HFFc6 (cell line): ENCODE measurements around the gene NEK7. TPM values are rescaled to one million over a fixed set of nuclear protein-coding genes. Genes with fewer than 3 reads are reported as not detected.

ENCODE experiments used
- DNase-seq: peaks from one replicate; pipeline ENCODE4 v3.0.0-alpha.2; 2018
- H3K27ac Mint-ChIP-seq: 2 replicates; pipeline ENCODE4 v1.8.0; 2020; ENCODE audit warnings: mild to moderate bottlenecking, mixed read lengths
- H3K27me3 Mint-ChIP-seq: 2 replicates; pipeline ENCODE4 v1.8.0; 2021; ENCODE audit warnings: mild to moderate bottlenecking, moderate library complexity, mixed read lengths; ENCODE audit not compliant: insufficient read depth
- H3K36me3 Mint-ChIP-seq: 2 replicates; pipeline ENCODE4 v1.8.0; 2021; ENCODE audit warnings: low read depth, mixed read lengths
- H3K4me1 Mint-ChIP-seq: 2 replicates; pipeline ENCODE4 v1.8.0; 2020; ENCODE audit warnings: low read depth, mixed read lengths
- H3K4me3 Mint-ChIP-seq: 2 replicates; pipeline ENCODE4 v1.8.0; 2020; ENCODE audit warnings: mild to moderate bottlenecking, moderate library complexity, mixed read lengths
- H3K9me3 Mint-ChIP-seq: 2 replicates; pipeline ENCODE4 v1.8.0; 2020; ENCODE audit warnings: mild to moderate bottlenecking, mixed read lengths
- total RNA-seq, 6 experiments: library from RNA; stranded (reverse); fragmentation: NEBNext Ultra II Directional; extraction: Animal tissue kit (Norgen Biotek cat#: 25700); gene quantifications; 2 replicates in 1 of 6; 3 replicates in 5 of 6; pipeline ENCODE4 v1.2.3, GENCODE V29; 2021
- TF ChIP-seq, protein P1 (sequence below): fragments of 200-600 bp; sonication (generic); IDR thresholded peaks from 2 replicates; pipeline ENCODE4 v1.5.0; 2021; ENCODE audit warnings: antibody characterized with exemption, mild to moderate bottlenecking

The NEK7 gene
- total RNA-seq, 6 experiments from 2014 or later, result 452 to 692 (median 485) TPM

DNA sequence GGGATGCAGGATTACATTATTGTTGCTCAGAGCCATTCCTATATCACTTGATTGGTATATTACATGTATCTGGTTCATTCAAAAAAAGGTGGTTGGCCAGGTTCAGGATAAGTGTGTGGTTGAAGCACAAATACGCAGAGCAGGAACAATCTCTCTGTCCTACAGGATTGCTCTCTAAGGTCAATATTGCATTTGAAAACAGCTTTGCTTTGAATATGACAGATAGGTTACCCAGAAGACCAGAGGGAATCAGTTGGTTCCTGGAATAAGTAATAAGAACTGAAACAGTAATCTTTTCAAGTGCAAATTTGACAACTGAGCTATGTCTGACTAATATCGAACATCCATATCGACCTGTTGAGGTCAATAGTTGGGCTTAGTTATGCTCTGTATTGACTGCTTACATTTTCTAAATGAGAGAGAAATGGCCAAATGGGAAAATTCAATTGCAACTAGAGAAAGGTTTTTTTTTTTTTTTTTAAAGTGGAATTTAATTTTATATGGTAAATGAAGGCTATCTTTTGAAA lies 206.9 kb downstream of the NEK7 start:
- no peak for DNase-seq
- TF ChIP-seq, protein P1, sequence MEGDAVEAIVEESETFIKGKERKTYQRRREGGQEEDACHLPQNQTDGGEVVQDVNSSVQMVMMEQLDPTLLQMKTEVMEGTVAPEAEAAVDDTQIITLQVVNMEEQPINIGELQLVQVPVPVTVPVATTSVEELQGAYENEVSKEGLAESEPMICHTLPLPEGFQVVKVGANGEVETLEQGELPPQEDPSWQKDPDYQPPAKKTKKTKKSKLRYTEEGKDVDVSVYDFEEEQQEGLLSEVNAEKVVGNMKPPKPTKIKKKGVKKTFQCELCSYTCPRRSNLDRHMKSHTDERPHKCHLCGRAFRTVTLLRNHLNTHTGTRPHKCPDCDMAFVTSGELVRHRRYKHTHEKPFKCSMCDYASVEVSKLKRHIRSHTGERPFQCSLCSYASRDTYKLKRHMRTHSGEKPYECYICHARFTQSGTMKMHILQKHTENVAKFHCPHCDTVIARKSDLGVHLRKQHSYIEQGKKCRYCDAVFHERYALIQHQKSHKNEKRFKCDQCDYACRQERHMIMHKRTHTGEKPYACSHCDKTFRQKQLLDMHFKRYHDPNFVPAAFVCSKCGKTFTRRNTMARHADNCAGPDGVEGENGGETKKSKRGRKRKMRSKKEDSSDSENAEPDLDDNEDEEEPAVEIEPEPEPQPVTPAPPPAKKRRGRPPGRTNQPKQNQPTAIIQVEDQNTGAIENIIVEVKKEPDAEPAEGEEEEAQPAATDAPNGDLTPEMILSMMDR, result no peak
- H3K27me3 Mint-ChIP-seq, result peaks cover 1% of the 10 kb centered on the region; the same call in 1 of the 2 replicates
- no peak overlapping the region for H3K4me3 Mint-ChIP-seq
- no peak overlapping the region for H3K27ac Mint-ChIP-seq
- no peaks in the 10 kb centered on the region for H3K36me3 Mint-ChIP-seq
- peaks cover 26% of the 10 kb centered on the region for H3K4me1 Mint-ChIP-seq
- H3K9me3 Mint-ChIP-seq, result no peaks in the 10 kb centered on the region

DNA sequence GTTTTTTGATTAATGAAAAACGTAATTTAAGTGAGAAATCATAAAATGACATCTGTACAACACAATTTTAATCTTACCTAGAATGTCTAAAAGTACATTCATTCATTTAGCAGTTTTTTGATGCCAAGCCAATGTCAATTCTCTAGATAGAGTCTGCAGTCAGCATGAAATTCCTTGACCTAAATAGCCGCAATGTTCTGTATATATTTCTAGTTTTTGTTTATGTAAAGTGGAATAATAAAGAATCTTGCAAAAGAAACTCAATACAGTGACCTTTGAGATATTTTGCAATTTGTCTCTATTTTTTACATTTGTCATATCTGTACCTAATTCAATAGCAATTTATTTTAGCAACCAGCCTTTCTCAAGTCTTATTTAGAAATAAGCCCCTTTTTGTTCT lies 207.7 kb downstream of the NEK7 start:
- Mint-ChIP-seq H3K4me1 (peaks cover 18% of the 10 kb centered on the region), H3K27me3 (peaks cover 1% of the 10 kb centered on the region; the same call in 1 of the 2 replicates), H3K36me3 (no peaks in the 10 kb centered on the region; the same call in 1 of the 2 replicates), H3K9me3 (no peaks in the 10 kb centered on the region), H3K27ac (no peak overlapping the region), H3K4me3 (no peak overlapping the region)
- TF ChIP-seq, protein P1, result no peak
- no peak for DNase-seq

DNA sequence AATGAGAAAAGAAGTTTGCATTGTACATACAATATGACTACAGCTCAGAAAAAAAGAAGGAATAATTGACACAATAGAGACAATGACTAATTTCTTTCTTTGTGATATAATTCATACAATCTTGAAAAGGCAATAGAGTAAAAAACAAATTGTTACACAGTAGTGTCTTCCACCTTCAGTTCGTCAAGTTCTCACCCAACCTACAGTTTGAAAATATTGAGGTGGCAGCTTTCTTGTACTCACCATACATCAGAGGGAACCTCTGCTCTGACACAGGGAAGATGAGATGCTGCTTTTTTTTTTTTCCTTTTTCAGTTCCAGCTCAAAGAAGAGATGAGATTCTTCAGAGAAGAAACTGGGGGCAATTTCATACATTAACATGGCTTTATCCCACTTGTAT lies 210.5 kb downstream of the NEK7 start:
- TF ChIP-seq, protein P1, result no peak
- no peak overlapping the region for H3K4me3 Mint-ChIP-seq
- no peaks in the 10 kb centered on the region for H3K9me3 Mint-ChIP-seq
- peaks cover 15% of the 10 kb centered on the region for H3K4me1 Mint-ChIP-seq
- H3K36me3 Mint-ChIP-seq, result no peaks in the 10 kb centered on the region; the same call in none of the 2 replicates
- H3K27me3 Mint-ChIP-seq, result peaks cover under 1% of the 10 kb centered on the region; the same call in 1 of the 2 replicates
- no peak overlapping the region for H3K27ac Mint-ChIP-seq
- no peak for DNase-seq

DNA sequence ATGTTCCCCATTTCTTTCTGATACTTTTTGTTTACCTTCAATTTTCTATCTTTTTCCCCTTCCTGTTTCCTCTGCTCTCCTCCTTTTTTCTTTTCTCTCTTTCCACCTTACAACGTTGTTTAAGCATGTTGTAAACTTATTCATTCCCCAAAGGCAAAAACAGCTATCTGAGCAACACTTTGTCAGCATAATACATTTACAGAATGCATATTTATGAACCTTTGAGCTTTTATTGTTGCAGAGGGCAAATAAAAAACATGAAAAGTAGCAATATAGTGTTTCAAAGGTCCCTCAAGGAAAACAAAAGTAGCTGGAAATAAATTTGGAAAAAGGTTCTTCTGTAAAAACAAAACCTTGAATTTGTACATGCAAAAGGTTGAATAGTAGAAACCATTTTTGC lies 214.2 kb downstream of the NEK7 start:
- Mint-ChIP-seq H3K27me3 (no peaks in the 10 kb centered on the region), H3K4me1 (peaks cover 28% of the 10 kb centered on the region), H3K27ac (no peak overlapping the region), H3K9me3 (peaks cover 9% of the 10 kb centered on the region; the same call in 1 of the 2 replicates), H3K36me3 (peaks cover 12% of the 10 kb centered on the region), H3K4me3 (no peak overlapping the region)
- TF ChIP-seq, protein P1, result no peak
- DNase-seq, result no peak

Other genes with a start within 250 kb of the NEK7 start
- 100 to 1,000 TPM; 126 to 183 (median 174) TPM for gene LHX9, start 239.6 kb upstream of the NEK7 start, total RNA-seq